ENCODE data around the gene ZDHHC4. TPM values are rescaled to one million over a fixed set of nuclear protein-coding genes. Genes with fewer than 3 reads are reported as not detected.

The ZDHHC4 gene
- total RNA-seq, 6 experiments from 2014 or later, result 27.9 to 48.5 (median 36.9) TPM

DNA sequence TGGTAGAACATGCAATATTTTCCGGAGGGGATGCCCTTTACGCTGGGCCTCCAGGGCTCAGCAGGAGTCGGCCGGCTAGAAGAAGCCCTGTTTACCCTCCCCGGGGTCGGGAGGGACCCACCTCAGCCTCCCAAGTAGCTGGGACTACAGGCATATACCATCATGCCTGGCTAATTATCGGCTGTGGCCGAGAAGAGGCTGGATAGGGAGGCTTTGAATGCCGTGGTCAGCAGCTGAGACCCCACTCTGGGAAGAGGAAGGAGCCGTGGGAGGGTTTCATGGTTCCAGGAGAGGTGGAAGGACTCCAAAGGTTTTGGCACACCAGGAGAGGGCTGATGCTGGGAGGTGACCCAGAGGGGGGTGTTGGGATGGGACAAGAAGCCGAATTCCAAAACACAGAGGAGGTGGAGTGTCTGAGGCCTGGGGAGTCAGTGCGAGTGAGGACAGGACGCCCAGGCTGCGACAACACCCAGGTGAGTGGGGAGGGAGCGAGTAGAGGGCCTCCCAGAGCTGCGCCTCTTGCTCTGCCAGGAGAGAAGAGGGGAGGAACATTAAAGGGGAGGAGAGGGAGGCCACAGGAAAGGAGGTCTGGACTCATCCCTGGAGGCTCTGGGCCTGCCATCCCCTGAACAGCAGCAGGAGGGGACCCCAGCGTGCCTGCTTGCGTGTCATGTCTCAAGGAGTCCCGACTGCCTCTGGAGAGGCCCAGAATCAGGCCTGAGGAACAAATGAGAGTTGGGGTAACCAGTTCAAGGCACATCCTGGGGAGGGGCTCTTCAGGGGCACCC, 45.6 kb upstream of the ZDHHC4 start:
- no peak overlapping the region for H3K4me3 ChIP-seq
- no peaks in the 10 kb centered on the region for H3K9me3 ChIP-seq
- no peaks in the 10 kb centered on the region for H3K27me3 ChIP-seq
- WGBS (ENCODE audit: insufficient coverage, low coverage, low lambda C conversion rate, missing lambda C conversion rate), result 3% methylated on average over 10 of the region's 19 CpGs
- ATAC-seq, result no peak
- H3K36me3 ChIP-seq, result no peaks in the 10 kb centered on the region
- DNase-seq, result no peak
- H3K27ac ChIP-seq, result no peak overlapping the region
- TF ChIP-seq POLR2A (IDR thresholded peaks at IDR 0.05), result no peak
- TF ChIP-seq, protein P1, sequence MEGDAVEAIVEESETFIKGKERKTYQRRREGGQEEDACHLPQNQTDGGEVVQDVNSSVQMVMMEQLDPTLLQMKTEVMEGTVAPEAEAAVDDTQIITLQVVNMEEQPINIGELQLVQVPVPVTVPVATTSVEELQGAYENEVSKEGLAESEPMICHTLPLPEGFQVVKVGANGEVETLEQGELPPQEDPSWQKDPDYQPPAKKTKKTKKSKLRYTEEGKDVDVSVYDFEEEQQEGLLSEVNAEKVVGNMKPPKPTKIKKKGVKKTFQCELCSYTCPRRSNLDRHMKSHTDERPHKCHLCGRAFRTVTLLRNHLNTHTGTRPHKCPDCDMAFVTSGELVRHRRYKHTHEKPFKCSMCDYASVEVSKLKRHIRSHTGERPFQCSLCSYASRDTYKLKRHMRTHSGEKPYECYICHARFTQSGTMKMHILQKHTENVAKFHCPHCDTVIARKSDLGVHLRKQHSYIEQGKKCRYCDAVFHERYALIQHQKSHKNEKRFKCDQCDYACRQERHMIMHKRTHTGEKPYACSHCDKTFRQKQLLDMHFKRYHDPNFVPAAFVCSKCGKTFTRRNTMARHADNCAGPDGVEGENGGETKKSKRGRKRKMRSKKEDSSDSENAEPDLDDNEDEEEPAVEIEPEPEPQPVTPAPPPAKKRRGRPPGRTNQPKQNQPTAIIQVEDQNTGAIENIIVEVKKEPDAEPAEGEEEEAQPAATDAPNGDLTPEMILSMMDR (IDR thresholded peaks at IDR 0.05), result no peak
- intact Hi-C loops (cut with DNase I), result no loop called here
- no peaks in the 10 kb centered on the region for H3K4me1 ChIP-seq

DNA sequence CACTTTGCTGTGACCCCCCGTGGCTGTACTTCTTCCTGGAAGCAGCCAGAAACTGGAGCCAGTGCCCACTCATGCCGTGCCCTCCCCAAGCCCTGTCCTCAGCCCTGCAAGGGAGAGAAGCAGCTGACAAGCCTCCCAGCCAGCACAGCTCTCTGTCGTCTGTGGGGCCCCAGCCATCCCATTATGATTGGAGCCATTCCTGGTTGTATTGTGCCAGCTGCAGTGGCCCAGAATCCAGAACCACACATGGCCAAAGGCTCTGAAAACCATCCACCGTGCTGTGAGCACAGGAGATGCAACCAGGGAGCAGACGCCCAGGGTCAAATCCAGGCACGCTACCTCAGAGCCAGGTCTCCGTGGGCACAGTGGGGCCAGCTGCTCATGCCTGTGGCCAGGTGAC, 44.7 kb upstream of the ZDHHC4 start:
- no peak for TF ChIP-seq POLR2A (IDR thresholded peaks at IDR 0.05)
- TF ChIP-seq, protein P1 (IDR thresholded peaks at IDR 0.05), result no peak
- H3K4me1 ChIP-seq, result no peaks in the 10 kb centered on the region
- H3K9me3 ChIP-seq, result no peaks in the 10 kb centered on the region
- no peak for DNase-seq
- H3K27ac ChIP-seq, result no peak overlapping the region
- ATAC-seq, result peak in 1 of 4 donors; percentile 8
- H3K36me3 ChIP-seq, result no peaks in the 10 kb centered on the region
- intact Hi-C loops (cut with DNase I), result no loop called here
- H3K27me3 ChIP-seq, result no peaks in the 10 kb centered on the region
- WGBS (ENCODE audit: insufficient coverage, low coverage, low lambda C conversion rate, missing lambda C conversion rate), result 40% methylated on average over 1 of the region's 7 CpGs
- no peak overlapping the region for H3K4me3 ChIP-seq

DNA sequence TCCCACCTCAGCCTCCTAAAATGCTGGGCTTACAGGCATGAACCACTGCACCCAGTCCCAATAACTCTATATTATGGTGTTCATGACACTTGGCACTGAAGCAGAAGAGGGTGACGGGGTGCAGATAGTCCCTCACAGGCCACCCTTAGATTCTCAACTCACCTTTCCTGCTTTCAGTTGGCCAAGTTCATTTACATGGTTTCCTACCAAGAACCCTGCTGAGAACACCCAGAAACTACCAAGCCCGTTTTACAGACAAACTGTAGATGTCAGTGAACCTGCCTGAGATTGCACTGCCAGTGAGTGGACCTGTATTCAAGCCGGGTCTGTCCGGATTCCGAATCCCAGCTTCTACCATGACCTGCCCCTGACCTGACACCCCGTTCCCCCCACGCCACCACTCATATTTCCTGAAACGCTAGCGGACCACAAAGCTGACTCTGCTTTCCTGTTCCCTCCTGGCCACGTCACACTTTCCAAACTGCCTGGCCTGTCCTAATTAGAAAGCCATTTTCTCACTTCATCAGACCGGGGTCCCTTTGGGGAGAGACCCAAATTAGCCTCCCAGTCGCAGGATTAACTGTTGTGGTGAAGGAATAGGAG, 43.3 kb upstream of the ZDHHC4 start:
- TF ChIP-seq, protein P1 (IDR thresholded peaks at IDR 0.05), result no peak
- no peak for TF ChIP-seq POLR2A (IDR thresholded peaks at IDR 0.05)
- Histone ChIP-seq H3K4me3 (no peak overlapping the region), H3K27ac (no peak overlapping the region), H3K36me3 (no peaks in the 10 kb centered on the region), H3K4me1 (no peaks in the 10 kb centered on the region), H3K9me3 (no peaks in the 10 kb centered on the region), H3K27me3 (no peaks in the 10 kb centered on the region)
- ATAC-seq (peak in 3 of 4 donors; percentile 17 to 40 (median 26)), DNase-seq (no peak)
- WGBS (ENCODE audit: insufficient coverage, low coverage, low lambda C conversion rate, missing lambda C conversion rate), result 32% methylated on average over 7 of the region's 12 CpGs
- intact Hi-C loops (cut with DNase I), result no loop called here

DNA sequence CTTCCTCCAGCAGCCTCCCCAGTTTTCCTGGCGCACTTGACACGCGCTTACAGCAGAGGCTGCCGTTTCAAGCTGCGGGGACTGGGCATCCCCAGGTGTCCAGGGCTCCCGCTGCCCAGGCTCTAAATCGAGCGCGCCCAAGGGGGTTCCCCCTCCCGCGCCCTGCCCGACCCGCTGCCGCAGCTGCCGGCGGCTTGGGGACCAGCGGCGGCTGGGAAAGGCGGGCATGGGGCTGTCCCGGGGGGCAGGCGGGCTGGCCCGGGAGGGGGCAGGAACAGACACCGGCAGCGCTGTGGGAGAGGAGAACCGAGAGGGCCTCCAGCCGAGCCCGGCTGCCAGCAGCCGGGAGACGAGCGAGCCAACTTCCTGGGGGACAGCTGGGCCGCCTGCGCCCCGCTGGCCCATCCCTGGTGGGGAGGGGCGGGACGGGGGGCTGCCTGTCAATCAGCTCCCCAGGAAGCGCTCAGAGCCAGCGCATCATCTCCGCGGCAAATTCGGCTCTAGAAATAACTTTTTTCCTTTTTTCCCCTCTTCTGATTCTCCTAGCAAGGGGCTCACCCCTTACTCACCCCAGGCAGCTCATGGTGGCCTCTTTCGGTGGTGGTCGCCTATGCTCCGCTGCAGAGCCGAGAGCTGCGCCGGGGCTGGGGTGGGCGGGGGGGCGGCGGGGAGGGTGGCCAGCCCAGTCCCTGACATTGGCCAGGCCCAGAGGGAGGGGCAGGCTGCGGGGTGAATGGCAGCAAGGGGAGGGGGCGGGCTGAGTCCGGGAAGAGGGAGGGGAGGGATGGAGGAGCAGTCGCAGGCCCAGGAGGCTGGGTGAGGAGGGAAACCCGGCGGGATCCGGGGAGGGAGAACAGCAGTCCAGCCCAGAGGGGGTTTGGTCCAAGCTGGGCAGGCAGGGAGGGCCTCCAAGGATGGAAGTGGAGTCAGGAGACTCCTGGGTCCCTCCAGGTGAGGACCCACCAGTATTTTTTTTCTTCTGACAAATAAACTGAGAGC, 40.7 kb upstream of the ZDHHC4 start:
- ATAC-seq (peak in 2 of 4 donors; percentile 17 to 19), DNase-seq (no peak)
- Histone ChIP-seq H3K4me1 (no peaks in the 10 kb centered on the region), H3K36me3 (no peaks in the 10 kb centered on the region), H3K4me3 (no peak overlapping the region), H3K9me3 (no peaks in the 10 kb centered on the region), H3K27ac (no peak overlapping the region), H3K27me3 (no peaks in the 10 kb centered on the region)
- intact Hi-C loops (cut with DNase I), result no loop called here
- 3% methylated on average over 14 of the region's 56 CpGs for WGBS (ENCODE audit: insufficient coverage, low coverage, low lambda C conversion rate, missing lambda C conversion rate)
- TF ChIP-seq, protein P1 (IDR thresholded peaks at IDR 0.05), result no peak
- TF ChIP-seq POLR2A (IDR thresholded peaks at IDR 0.05), result no peak
